GM18951 (cell line): ENCODE measurements around the gene LAMA5.

Source experiments
- POLR2A ChIP-seq: IDR thresholded peaks from 4 replicates; pipeline ENCODE4 v1.6.1; 2011; ENCODE audit warnings: mild to moderate bottlenecking; ENCODE audit not compliant: insufficient read length, insufficient read depth; ENCODE audit errors: extremely low read depth
- in situ Hi-C: fragments of 300-500 bp; cut with MboI; formaldehyde crosslinking; loops from one replicate; pipeline ENCODE4 v1.12.0; 2022; ENCODE audit warnings: low sequenced_read_pairs, mixed read lengths, inconsistent platforms; ENCODE audit not compliant: unreplicated experiment

Gene LAMA5

DNA sequence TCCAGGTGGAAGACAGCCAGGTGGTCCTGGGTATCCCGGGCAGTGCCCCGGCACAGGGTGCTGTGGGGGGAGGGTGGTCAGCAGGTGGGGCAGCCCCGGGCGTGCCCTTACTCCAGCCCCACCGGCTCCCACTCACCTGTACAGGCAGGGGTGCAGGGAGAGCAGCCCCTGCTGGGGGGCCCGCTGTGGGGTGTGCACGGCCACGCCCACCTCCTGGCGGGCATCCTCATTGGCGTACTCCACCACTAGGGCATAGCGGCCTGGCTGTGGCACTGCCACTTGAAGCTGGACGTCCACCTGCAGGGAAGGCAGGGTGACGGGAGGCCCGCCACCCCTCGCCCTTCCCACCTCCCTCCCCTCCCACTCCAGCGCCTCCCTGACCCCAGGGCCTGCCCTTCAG lies 34.7 kb downstream of the LAMA5 start:
- TF ChIP-seq POLR2A, result no peak
- in situ Hi-C loops, result no loop called here

DNA sequence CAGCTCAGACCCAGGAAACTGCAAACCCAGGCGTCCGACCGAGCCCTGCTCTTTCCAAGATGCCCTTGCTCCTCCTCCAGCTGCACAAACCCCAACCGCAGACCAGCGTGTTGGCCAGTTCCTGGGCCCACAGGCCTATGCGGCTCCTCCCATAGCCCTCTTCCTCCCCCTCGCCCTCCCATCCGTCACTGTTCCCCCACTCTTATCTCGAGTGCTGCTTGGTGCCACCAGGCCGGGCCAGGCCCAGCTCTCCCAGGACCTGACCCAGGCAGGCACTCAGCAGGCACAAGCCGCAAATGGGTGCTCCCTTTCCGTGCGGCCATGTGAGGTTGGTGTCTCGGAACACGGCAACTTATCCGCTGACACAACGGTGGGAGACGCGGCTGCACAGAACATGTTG lies 35.8 kb downstream of the LAMA5 start:
- in situ Hi-C loops, result no loop called here
- TF ChIP-seq POLR2A, result no peak

- in situ Hi-C loops, result no loop called here
- no peak for TF ChIP-seq POLR2A
These were observed 36.4 kb downstream of the LAMA5 start for GRCh38 chr20:62330576-62331317.

GRCh38 chr20:62329389-62330377 lies 37.4 kb downstream of the LAMA5 start:
- no peak for TF ChIP-seq POLR2A
- in situ Hi-C loops, result no loop called here

DNA sequence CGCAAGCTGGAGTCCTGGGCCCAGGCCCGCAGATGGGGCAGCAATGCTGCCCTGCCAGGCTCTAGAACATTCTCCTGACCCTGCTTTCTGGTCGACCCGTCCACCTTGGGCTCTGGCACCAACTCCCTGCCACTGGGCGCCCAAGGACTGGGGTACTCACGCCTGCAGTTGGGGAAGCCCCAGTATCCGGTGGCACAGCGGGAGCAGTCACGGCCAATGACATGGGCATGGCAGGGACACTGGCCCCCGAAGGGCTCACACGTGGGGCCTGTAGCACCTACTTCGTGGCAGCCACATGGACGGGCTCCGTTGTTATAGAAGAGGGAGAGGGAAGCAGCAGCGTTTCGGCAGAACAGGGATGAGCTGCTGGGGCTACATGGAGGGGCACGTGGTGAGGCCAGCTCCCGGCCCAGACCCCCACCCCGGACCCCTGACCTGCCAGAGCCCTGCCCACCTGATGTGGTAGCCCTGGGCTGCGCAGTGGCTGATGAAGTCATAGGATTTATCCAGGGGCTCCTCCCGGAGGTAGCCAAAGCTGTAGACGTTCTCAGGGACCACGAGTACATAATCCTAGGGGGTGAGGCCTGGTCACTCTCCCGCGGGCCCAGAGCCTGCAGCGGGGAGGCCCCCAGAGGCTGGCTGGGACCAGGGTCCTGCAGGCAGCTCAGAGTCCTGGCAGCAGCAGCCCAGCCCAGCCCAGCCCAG lies 38.3 kb downstream of the LAMA5 start:
- in situ Hi-C loops, result no loop called here

GRCh38 chr20:62327726-62328495 lies 39.2 kb downstream of the LAMA5 start:
- in situ Hi-C loops, result no loop called here
- TF ChIP-seq POLR2A, result no peak

More for the DNA sequence above, 38.3 kb downstream of the LAMA5 start:
- TF ChIP-seq POLR2A, result no peak

GRCh38 chr20:62326959-62327725 lies 40.0 kb downstream of the LAMA5 start:
- in situ Hi-C loops, result no loop called here
- no peak for TF ChIP-seq POLR2A

DNA sequence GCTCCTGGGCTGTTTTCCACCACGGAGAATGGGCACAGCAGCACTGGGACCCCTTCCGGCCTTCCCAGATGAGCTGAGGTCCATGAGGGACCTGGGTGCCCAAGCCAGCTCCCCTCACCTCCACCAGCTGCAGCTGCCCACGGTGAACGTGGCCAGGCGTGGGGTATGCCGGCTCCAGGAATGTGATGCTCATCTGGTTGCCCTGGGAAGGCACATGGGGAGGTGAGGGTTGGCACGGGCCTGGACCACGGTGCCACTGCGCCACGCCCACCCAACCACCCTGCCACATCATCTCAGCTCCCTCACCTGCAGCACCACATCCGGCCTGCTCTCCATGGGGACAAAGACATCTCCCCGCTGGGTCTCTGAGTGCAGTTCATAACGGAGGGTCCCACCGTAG lies 40.6 kb downstream of the LAMA5 start:
- in situ Hi-C loops, result no loop called here
- TF ChIP-seq POLR2A, result no peak

DNA sequence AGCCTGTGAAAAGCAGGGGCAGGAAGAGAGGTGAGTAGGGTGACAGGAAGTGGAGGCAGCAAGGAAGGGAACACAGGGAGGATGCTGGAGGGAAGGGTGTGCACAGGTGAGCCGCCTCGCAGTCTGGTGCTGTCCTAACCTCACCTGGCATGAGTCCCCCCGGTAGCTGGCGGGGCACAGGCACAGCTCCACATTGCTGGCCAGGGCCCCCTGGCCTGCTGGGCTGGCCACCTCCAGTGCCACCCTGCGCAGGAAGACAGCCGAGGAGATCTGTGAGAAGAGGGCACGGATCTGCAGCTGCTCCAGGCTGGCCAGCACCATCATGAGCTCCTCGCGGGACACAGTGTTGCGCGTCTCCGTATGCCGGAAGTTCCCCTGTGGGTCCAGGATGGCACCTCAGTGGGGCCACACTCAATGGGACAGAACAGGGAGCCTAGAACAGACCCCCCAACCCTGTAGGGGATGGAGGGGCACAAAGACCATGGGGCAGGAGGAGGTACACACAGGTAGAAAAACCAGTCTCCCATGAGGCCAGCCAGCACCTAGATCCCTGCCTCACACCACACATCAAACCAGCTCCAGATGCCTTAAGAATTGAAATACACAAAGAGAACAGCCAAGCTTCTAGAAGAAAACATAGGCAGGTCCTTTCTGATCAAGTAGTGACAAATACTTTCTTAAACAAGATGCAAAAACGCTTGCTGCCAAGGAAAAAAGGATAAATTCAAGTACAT lies 41.8 kb downstream of the LAMA5 start:
- no peak for TF ChIP-seq POLR2A
- in situ Hi-C loops, result no loop called here

GRCh38 chr20:62323980-62324906 lies 42.9 kb downstream of the LAMA5 start:
- in situ Hi-C loops, result no loop called here
- TF ChIP-seq POLR2A, result no peak
